Erythroblast (primary cell): ENCODE results near the gene TRAF3IP1.
A peak's percentile ranks its signal among the peaks of the same experiment; 100 is the strongest.

Source experiments
- DNase-seq, 2 experiments: peaks; one replicate each; lab custom pipeline; 2025; lab: John Stamatoyannopoulos, UW
- GATA1 ChIP-seq: IDR thresholded peaks from 2 replicates; pipeline ENCODE4 v1.6.1; 2011; ENCODE audit warnings: low read depth, mild to moderate bottlenecking, control low read depth, low read length, moderate library complexity
- POLR2A ChIP-seq: IDR thresholded peaks from 2 replicates; pipeline ENCODE4 v1.6.1; 2011; ENCODE audit warnings: mild to moderate bottlenecking, low read length

TRAF3IP1 gene

DNA sequence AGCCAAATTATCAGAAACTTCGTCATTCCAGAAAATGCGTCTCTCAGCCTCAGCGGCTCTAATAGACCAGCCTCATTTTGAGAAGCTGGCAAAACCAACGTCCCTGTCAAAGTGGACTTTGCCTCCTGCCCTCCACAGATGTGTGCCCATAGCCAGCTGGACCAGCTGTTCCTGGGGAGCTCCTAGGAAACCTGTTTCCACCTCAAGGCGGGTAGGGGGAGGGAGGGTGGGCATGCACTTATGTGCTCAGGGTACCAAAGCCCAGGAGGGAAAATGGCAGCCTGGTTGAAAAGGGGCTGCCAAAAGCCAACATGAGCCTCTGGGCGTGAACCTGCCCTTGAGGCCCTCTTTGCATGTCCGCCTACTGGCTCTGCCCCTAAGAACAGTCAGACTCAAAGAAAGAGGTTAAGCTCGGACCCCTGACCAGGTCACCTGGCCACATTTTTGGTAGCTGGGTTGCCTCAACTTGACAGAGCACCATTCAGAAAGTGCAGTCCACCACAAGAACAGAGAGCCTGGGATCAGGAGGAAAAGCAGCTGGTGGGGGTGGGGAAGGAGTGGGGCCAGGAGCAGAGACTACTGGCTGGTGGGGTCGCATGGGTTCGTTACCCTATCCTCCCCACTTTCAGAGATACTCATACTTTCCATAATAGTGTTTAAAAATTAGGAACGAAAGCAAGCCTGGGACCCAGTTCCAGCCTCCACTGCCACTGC lies 35.4 kb upstream of the TRAF3IP1 start:
- DNase-seq: no peak
- TF ChIP-seq POLR2A (no peak), GATA1 (no peak)

GRCh38 chr2:238285653-238286082 lies 34.6 kb upstream of the TRAF3IP1 start:
- TF ChIP-seq GATA1 (no peak), POLR2A (no peak)

DNA sequence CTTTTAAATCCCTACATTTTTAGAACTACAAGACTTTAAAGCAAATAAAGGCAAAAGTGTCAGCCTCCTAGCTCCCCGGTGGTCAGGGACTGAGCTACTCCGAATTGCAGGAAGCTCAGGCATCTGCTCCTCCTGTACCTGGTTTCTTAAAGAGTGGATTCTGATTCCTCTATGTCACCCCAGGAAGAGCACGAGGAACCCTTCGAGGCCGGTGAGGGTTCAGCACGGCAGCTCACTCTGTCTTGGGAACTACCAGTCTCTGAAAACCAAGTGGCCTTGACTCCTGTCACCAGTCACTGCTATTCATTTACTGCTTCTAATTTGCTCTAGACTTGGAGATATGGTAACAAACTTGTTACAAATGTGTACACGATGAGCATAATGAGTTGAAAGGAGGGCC lies 34.2 kb upstream of the TRAF3IP1 start:
- TF ChIP-seq POLR2A (no peak), GATA1 (no peak)
- DNase-seq: no peak

More at GRCh38 chr2:238285653-238286082, 34.6 kb upstream of the TRAF3IP1 start:
- DNase-seq: no peak

GRCh38 chr2:238286551-238286950 lies 33.8 kb upstream of the TRAF3IP1 start:
- TF ChIP-seq POLR2A: no peak
- no peak for TF ChIP-seq GATA1
- DNase-seq: peak; percentile 11 to 12

- no peak for DNase-seq
- TF ChIP-seq GATA1 (no peak), POLR2A (no peak)
Measured at GRCh38 chr2:238286987-238287736, 33.2 kb upstream of the TRAF3IP1 start.

DNA sequence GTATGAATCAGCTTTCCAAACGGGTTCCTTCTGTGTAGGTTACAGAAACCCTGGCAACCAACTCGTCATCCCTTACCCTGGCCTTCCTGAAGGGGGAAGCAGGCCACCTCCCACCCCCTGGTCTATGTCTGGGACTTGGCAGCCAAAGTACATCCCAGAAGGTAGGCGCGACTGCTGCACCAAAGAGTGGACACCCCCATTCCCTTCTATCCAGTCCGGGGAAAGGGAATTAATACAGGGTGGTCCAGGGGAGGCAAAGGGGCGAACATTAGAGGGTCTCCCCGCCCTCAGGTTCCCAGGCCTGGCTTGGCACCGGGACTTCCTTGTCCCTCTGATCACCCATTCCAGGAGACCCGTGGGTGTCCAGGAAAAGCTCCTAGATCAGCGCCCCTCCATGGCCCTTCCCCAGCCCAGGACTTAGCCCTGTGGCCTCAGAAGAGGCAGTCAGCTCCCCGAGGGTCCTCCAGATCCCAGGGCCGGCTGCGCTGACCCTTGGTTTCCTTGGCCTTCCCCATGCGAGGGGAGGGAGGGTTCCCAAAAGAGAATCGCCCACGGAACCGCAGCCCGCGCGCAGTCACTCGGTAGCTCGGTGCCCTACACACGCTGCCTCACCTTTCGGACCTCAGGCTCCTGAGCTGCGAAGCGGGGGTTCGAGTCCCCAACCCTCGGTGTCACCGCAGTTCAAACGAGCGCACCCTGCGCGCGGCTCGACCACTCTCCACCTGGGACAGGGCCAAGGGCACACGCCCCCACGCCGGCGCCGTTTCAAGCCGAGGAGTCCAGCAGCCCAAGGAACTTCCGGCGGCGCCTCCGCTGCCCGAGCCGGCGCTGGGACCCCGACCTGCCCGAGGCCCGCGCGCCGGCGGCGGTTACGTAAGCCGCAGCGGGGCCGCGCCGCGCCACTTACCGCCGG lies 32.3 kb upstream of the TRAF3IP1 start, which contains the start of gene PER2:
TSS of gene PER2 (minus strand) at position 874 of the 913 bp plus-strand sequence. CDS start 10,674 bp downstream, outside the sequence.
- DNase-seq: peak; percentile 69 to 70
- no peak for TF ChIP-seq POLR2A
- no peak for TF ChIP-seq GATA1

DNA sequence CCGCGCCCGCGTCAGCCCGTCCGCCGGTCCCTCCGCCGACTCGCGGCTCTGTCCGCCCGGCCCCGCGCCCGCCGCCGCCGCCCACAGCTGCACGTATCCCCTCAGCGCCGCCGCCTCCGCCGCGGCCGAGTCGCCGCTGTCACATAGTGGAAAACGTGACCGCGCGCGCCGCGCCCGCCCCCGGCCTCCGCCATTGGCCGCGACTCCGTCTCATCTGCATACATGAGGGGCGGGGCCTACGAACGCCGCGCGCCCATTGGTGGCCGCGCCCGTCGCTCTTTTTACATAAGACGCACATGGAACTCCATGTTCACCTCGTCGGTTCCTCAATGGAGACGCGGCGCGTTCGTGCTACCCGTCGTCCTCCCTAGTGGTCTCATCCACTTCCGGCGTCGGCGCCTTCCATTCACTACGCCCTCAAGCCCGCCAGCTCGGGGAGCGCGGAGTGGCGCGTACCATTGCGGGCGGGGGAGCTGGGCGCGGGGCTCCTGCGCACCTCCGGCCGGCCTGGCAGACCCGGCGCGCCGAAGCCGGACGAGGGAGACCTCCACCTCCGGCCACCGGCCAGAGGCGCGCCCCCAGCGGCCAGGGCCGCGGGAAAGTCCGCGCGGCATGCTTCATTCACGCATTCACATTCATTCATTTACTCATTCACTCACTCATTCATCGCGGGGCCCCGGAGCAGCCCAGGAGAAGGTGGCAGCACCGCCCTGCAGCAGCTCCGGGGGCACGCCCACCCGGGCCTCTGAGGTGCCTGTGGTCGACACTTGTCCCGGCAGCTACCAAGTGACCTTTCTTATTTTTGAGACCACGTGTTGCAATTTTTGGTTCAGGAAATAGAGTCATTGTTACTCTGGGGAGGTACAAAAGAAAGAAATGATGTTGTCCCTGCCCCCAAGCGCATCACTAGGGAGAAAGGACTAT lies 31.4 kb upstream of the TRAF3IP1 start:
- peak; percentile 99 for DNase-seq
- TF ChIP-seq POLR2A (peak; percentile 78), GATA1 (no peak)

- no peak for TF ChIP-seq POLR2A
- no peak for TF ChIP-seq GATA1
- DNase-seq: no peak
Measured at GRCh38 chr2:238289574-238289973, 30.7 kb upstream of the TRAF3IP1 start.

- DNase-seq: peak in 1 of 2 experiments; percentile 20
- TF ChIP-seq POLR2A: no peak
- no peak for TF ChIP-seq GATA1
Measured at GRCh38 chr2:238290091-238290509, 30.2 kb upstream of the TRAF3IP1 start.

DNA sequence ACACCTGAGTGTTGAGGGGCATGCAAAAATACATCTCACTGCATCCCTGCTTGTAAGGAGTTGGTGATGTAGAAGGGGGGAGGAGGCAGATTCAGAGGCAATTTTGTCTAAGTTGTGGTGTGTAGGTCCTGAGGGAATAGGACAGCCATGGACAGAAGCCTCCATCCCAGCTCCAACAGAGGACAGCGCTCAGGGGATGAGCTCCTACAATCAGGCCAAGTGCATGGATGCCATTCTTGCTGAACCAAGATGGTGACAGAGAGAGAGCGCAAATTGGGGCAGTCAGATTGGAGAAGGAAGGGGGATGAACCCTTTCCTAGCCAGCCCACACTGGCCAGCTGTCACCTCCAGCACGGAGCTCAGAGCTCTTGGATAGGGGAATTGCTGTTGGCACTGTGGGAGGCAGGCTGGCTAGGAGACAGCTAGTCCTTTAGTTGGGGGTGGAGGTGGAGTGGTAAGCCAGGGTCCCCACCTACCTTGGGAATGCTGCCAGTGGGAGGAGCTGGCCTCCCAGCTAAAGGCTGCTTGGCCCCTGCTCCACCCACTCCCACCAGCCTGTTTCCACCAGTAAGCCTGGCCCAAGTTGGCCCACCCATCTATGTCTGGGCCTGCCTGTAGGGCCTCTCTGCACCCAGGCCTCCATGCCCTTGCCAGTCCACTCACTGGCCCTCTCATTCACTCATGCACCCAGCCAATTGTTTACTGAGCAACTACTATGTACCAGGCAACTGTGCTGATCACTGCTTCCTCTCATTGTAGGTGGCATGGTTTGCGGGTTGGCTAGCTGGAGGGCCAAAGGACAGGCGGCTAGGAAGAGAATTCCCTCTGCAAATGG lies 29.4 kb upstream of the TRAF3IP1 start:
- TF ChIP-seq GATA1 (no peak), POLR2A (no peak)
- peak; percentile 22 to 33 for DNase-seq

GRCh38 chr2:238291550-238292281 lies 28.6 kb upstream of the TRAF3IP1 start:
- no peak for DNase-seq
- TF ChIP-seq POLR2A: no peak
- TF ChIP-seq GATA1: no peak

DNA sequence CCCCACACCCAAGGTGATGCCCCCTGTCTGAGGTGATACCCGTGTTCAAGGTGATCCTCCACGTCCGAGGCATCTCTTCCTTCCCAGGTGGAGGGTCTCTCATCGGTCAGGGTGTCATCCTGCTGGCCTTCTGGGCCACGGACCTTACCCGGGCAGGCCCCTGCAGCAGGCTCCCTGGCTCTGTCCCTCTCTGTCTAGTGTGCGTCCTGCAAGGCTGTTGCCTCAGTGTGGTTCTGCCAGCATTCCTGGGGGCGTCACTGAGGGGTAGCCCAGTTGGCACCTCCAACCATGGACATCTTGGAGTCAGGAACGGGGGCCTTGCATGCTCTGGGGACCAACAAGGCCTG lies 26.3 kb upstream of the TRAF3IP1 start:
- DNase-seq: no peak
- TF ChIP-seq GATA1 (no peak), POLR2A (no peak)
